Cardiac muscle cell (in vitro differentiated cells and primary cell): ENCODE results near the gene COL26A1. TPM values are rescaled to one million over a fixed set of nuclear protein-coding genes. Genes with fewer than 3 reads are reported as not detected.

ENCODE experiments used
- DNase-seq, 2 donors: peaks; one replicate each; pipeline versions ENCODE4 v3.0.0 to v3.0.0-alpha.2; 2010 to 2017; ENCODE audit warnings: low read depth in 1 of 2, low spot score in 1 of 2
- H3K27ac ChIP-seq: fragments of 200-600 bp; sonication (generic); 2 replicates; pipeline ENCODE4 v1.5.1; 2016
- H3K27me3 ChIP-seq: fragments of 200-600 bp; sonication (generic); 2 replicates; pipeline ENCODE4 v1.6.0; 2016; ENCODE audit warnings: control low read depth
- H3K36me3 ChIP-seq: fragments of 200-600 bp; sonication (generic); 2 replicates; pipeline ENCODE4 v1.5.1; 2016; ENCODE audit warnings: control low read depth
- H3K4me1 ChIP-seq: fragments of 200-600 bp; sonication (generic); 2 replicates; pipeline ENCODE4 v1.8.1; 2017; ENCODE audit warnings: low read depth, mild to moderate bottlenecking, mixed run types
- H3K4me3 ChIP-seq: fragments of 200-600 bp; sonication (generic); 2 replicates; pipeline ENCODE4 v1.5.1; 2016; ENCODE audit warnings: mild to moderate bottlenecking
- H3K9me3 ChIP-seq: fragments of 200-600 bp; sonication (generic); 2 replicates; pipeline ENCODE4 v1.5.1; 2017; ENCODE audit warnings: low read depth, mild to moderate bottlenecking, control low read depth
- CTCF ChIP-seq: IDR thresholded peaks from 2 replicates; pipeline ENCODE4 v1.5.1; 2012; ENCODE audit warnings: low read depth, mild to moderate bottlenecking, low read length
- polyA plus RNA-seq: library from polyadenylated mRNA; unstranded; fragments of >200 nt; fragmentation: Nextera tagmentation; extraction: Ambion mirVana; gene quantifications from 2 replicates; pipeline ENCODE4 v1.2.1, GENCODE V29; 2016
- total RNA-seq: library from RNA; depleted of rRNA; stranded (reverse); fragments of >200 nt; gene quantifications from 2 replicates; pipeline ENCODE4 v1.2.3, GENCODE V29; 2016

The COL26A1 gene
- total and polyA plus RNA-seq, 2 experiments from 2014 or later = 12.5 to 44.8 TPM

- no peak overlapping the region for H3K27ac ChIP-seq
Observed at GRCh38 chr7:101395376-101395775, 32.7 kb downstream of the COL26A1 start.

GRCh38 chr7:101397243-101397642, 34.6 kb downstream of the COL26A1 start:
- no peaks in the 10 kb centered on the region for H3K27me3 ChIP-seq
- H3K9me3 ChIP-seq = no peaks in the 10 kb centered on the region
- H3K36me3 ChIP-seq = no peaks in the 10 kb centered on the region
- H3K4me1 ChIP-seq = no peaks in the 10 kb centered on the region
- H3K27ac ChIP-seq = no peak overlapping the region
- no peak for DNase-seq
- H3K4me3 ChIP-seq = no peak overlapping the region
- TF ChIP-seq CTCF = no peak

More at GRCh38 chr7:101395376-101395775, 32.7 kb downstream of the COL26A1 start:
- Histone ChIP-seq H3K9me3 (no peaks in the 10 kb centered on the region), H3K4me1 (peaks cover 5% of the 10 kb centered on the region), H3K4me3 (no peak overlapping the region), H3K27me3 (no peaks in the 10 kb centered on the region), H3K36me3 (no peaks in the 10 kb centered on the region)
- DNase-seq = no peak
- no peak for TF ChIP-seq CTCF

GRCh38 chr7:101397770-101398324, 35.2 kb downstream of the COL26A1 start:
- no peaks in the 10 kb centered on the region for H3K27me3 ChIP-seq
- DNase-seq = no peak
- no peaks in the 10 kb centered on the region for H3K4me1 ChIP-seq
- H3K4me3 ChIP-seq = no peak overlapping the region
- H3K9me3 ChIP-seq = no peaks in the 10 kb centered on the region
- no peak overlapping the region for H3K27ac ChIP-seq
- TF ChIP-seq CTCF = no peak
- H3K36me3 ChIP-seq = no peaks in the 10 kb centered on the region

- TF ChIP-seq CTCF = no peak
- no peak for DNase-seq
- no peaks in the 10 kb centered on the region for H3K4me1 ChIP-seq
- H3K36me3 ChIP-seq = no peaks in the 10 kb centered on the region
- H3K27me3 ChIP-seq = no peaks in the 10 kb centered on the region
- H3K9me3 ChIP-seq = no peaks in the 10 kb centered on the region
- H3K4me3 ChIP-seq = no peak overlapping the region
- H3K27ac ChIP-seq = no peak overlapping the region
Observed at GRCh38 chr7:101398396-101399289, 36.0 kb downstream of the COL26A1 start.

GRCh38 chr7:101399759-101400158, 37.1 kb downstream of the COL26A1 start:
- Histone ChIP-seq H3K36me3 (no peaks in the 10 kb centered on the region), H3K9me3 (no peaks in the 10 kb centered on the region), H3K4me1 (no peaks in the 10 kb centered on the region), H3K4me3 (no peak overlapping the region), H3K27me3 (no peaks in the 10 kb centered on the region), H3K27ac (no peak overlapping the region)
- no peak for DNase-seq
- no peak for TF ChIP-seq CTCF
